Effector CD4-positive, alpha-beta T cell (primary cell): ENCODE data around the gene PRKRA.
"Not testable (repeated sequence)": the region's sequence is repeated elsewhere in the genome, so short reads cannot be mapped to it uniquely, and the experiment has no call there.

Source experiments
- DNase-seq: peaks from one replicate; pipeline ENCODE4 v3.0.0-alpha.2; 2020

The PRKRA gene

DNA sequence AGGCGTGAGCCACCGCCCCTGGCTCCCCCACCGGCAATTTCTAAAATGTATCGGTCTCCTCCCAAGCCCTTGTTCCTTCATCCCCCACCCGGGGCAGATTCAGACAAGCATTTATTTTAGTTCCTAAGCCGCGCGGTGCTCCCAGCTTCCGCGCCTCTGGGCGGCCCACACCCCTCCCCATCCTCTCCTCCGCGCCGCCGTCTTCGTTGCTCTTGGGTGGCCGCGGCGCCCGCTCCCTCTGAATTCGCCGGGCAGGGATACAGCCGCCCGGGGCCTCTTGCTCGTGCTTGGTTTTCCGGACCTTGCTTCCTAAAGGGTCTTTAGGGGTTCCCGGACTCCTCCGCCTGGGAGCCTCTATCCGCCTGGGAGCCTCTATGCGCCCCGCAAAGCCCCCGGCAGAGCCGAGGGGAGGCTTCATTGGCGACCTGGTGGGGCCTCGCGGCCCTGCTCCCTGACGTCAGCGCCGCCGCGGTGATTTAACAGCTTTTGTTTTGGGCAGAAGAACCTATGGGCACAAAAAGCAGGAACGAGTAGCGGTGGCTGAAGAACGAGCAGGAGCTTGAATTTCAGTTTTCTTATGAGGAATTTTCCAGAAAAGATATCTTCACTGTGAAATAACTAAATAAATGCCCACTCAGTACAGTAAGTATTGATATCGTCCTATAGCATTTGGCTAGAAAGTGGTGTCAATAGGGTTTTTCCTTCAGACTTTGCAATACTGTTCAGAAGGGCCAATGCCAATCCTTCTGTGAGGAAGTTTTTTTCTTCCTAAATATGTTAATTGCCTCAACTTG, 37.3 kb downstream of the PRKRA start:
- peak; percentile 58 for DNase-seq

GRCh38 chr2:178412453-178412852, 38.5 kb downstream of the PRKRA start:
- not testable (repeated sequence) for DNase-seq

- no peak for DNase-seq
Measured at GRCh38 chr2:178412047-178412446, 38.9 kb downstream of the PRKRA start.

GRCh38 chr2:178409261-178409660, 41.7 kb downstream of the PRKRA start:
- DNase-seq = no peak

DNA sequence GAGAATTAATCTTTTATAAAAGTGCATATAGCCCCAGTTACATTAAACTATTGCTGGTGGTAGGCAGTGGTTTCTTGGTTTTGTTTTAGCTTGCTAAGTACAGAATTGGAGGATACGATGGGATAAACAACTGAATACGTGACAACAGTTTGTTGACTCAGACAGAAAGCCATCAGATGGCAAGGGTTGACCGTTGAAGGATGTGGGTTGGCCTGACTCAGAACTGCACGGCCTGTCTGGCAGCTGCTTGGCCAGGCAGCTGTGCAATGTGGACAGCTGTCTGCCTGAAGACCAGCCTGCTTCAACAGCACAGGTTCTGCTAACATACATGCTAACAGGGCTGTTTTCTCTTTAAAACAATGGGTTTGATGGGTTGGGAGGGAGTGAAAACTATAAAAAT, 46.6 kb downstream of the PRKRA start:
- DNase-seq = no peak

DNA sequence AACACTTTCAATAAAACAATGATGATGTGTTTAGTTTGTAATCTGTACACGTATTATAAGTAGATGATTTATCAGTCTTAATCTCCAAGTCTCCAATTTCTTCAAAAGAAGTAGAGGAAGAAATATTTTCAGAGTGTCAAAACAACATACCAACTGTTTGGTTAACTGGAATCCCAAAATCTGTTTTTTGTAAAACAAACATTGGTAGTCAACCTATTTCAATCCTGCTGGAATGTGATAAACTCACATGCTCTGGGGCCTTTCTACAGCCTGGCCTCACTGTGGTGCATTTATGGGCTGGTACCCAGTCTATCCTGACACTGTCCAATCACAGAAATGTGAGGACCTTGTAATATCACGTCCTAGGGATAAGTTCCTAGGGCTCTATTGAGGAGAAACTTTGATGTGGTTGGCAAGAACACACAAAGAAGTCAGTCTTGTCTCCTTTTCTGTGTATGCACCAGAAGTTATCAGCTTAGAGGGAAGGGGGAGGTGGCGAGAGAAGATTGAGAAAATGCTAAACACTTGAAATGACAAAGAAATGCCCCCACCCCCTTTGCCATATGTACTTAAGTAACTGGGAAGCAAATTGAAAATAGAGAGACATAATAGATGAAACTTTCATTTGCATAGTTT, 47.2 kb downstream of the PRKRA start:
- DNase-seq = no peak

DNA sequence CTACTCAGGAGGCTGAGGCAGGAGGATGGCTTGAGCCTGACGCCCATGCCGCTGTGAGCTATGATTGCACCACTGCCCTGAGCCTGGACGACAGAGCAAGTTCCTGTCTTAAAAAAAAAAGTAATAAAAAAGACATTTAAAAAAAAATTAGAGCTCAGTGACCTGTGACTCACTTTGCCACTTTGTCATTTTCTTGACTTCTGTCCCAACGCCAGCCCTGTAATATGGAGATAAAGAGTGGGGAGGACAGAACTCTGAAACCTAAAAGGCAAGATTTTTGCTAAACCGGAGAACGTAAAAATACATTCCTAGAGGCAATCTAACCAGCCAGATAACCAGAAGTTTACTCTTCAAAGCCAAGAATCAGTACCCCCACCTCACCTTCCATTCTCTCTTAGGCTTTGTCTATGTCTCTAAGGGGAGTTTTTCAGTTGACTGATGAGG, 49.0 kb downstream of the PRKRA start:
- no peak for DNase-seq

DNA sequence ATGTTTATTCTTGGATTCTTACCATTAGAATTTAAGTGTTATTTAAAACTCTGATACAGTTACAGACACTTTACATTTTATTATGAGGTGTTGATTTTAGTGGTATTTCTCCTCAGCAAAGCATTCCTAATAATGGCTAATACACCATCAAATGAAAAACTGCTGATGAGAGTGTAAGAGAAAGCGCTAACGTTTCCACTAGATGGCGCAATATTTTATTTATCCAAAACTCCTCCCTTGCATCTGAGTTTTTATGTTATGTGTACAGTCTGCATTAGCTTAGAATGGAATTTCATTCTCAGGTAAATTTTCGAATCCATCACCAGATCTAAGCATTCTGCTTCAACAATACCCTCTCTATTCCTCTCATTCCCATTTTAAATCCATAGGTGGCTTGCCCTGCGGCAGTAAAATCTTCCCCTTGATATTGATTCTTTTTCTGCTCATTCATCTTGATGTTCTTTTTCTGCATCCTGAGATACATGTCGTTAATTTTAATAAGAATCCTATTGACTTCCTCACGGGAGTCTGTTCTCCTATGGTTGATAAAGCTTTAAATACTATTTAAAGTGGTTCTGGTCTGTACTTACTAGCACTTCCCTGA, 53.9 kb downstream of the PRKRA start:
- DNase-seq = no peak

GRCh38 chr2:178395941-178396570, 54.9 kb downstream of the PRKRA start:
- no peak for DNase-seq

GRCh38 chr2:178395295-178395694, 55.7 kb downstream of the PRKRA start:
- DNase-seq = no peak

- no peak for DNase-seq
Measured at GRCh38 chr2:178394859-178395258, 56.1 kb downstream of the PRKRA start.

DNA sequence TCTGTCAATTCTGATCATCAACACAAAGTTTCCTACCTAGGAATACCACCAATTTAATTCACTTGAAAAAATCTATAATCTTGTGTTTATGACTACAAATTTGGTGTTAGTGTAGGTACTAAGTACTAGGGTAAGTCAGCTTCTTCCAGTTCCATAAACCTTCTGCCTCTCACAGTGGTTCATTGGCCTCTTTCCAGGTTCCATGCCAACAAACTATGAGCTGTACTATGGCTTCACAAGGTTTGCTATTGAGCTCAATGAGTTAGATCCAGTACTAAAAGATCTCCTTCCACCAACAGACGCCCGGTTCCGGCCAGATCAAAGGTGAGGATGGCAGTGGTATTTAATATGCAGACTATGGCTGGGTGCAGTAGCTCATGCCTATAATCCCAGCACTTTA, 58.8 kb downstream of the PRKRA start:
- DNase-seq = no peak

DNA sequence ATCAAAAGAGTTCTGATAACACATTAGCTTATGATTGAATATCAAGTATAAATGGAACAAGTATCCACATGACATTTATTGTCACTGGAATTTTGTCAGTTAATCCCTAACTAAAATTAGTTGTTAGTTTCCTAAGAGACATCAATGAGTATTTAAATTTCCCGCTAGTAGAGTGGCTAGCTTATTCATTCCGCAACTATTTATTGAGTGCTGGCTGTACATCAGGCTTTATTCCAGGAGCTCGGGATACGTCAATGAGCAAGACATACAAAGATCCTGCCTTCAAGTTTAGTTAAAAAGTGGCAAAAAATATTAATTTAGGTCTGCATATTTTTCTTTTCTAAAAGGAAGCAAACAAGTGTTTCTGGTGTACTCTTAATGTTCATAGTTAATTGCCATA, 59.3 kb downstream of the PRKRA start:
- DNase-seq = no peak

DNA sequence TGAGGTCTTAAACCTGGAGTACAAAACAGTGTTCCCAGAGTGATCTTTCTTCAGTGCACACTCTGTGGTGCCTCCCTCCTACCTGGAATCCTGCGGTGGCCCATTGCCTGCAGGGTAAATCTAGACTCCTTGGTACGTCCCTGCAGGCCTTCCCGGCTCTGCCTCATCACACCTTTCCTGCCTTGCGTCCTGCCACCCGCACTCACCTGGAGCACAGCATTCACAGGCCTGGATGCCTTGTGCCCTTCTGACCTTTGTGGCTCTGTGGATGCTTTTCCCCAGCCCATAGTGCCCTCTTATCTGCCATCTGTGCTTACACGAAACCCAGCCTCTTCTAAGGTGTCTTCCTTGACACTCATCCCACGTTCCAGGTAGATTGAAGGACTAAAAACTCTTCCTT, 62.7 kb downstream of the PRKRA start:
- DNase-seq = no peak

DNA sequence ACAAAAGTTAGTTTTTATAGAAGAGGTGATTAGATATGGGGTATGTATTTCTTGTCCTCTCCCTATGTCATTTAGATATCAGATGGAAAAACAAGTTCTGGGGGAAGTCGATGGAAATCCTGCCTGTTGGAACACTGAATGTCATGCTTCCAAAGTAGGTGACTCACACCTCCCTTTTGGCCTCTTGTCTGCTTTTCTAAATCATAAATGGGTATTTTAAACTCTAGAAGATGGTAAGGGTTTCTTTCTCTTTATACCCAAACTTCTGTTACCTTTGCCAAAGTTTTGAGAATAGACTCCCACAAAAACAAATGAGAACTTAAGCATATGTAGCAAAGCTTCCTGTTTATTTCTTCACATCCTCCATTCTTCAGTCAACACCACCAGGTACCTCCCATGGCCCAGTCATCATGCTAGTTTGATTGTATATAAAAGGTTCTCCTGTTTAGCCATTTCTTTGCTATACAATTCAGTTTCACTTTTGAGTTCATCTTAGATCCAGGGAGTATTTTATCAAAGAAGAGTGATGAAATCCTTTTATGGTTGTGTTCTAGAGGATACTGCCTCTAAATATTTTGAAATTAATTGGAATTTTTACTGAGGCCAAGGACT, 63.9 kb downstream of the PRKRA start:
- DNase-seq = no peak

DNA sequence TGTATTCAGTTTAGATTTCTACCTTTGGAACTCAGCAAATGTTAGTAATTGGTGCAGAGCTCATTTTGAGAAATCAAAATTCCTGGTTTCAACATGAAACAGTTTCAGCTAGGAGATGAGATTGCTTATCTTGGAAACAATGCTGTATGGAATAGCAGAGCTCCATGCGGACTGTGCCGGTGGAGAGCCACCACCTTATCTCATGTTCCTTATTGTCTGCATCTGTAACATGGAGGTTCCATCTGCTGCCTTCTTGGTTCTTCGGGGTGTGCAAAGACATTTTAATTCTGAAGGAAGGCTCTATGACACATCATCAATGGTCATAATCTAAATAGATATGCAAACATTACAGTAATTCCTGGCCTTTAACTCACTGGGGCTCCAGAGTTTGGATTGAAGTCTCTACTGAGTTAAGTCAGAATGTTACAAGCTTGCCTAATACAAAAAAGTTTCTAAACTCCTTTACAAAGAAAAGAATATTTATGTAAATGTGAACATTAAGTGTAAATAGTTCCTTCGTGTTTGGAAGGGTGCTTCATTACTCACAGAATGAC, 65.3 kb downstream of the PRKRA start:
- DNase-seq = no peak

DNA sequence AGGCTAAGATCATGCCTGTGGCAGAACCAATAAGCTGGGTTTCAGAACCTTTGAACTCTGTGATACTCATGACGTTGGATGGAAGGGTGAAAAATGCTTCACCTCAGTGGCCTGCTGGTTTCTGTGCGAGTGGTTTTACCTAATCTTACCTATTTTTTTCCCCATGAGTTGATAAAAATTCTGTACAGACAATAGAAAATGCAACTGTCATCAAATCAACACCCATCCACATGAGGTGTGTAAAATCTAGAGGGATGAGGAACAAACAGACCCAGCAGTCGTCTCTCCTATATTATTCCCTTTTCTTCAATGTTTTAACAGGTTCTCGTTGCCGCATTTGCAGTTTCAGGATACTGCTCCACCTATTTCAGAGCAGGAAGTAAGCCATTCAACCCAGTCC, 67.3 kb downstream of the PRKRA start:
- DNase-seq = no peak
